GM23338 (cell line): ENCODE measurements around the gene SERPINB10. TPM values are rescaled to one million over a fixed set of nuclear protein-coding genes. Genes with fewer than 3 reads are reported as not detected.
"Not testable (repeated sequence)": the region's sequence is repeated elsewhere in the genome, so short reads cannot be mapped to it uniquely, and the experiment has no call there.

Source experiments
- ATAC-seq: fragments of 200-7000 bp; cut with Tn5 transposase; 3 replicates; pipeline ENCODE4 v1.9.1; 2020
- DNase-seq: peaks from one replicate; pipeline ENCODE4 v3.0.0-alpha.2; 2015; ENCODE audit warnings: low spot score
- H2AFZ ChIP-seq: fragments of 200-600 bp; sonication (generic); 2 replicates; pipeline ENCODE4 v1.8.0; 2016; ENCODE audit warnings: antibody characterized with exemption, mild to moderate bottlenecking, moderate library complexity
- H3F3A ChIP-seq: fragments of 200-600 bp; sonication (generic); replicated peaks from 2 replicates; pipeline ENCODE4 v1.8.0; 2017; ENCODE audit warnings: antibody characterized with exemption, mixed run types, low read depth
- H3K27ac ChIP-seq: fragments of 200-600 bp; sonication (generic); 2 replicates; pipeline ENCODE4 v1.6.1; 2016; ENCODE audit warnings: low read depth
- H3K27me3 ChIP-seq: fragments of 200-600 bp; sonication (generic); 2 replicates; pipeline ENCODE4 v1.8.0; 2016; ENCODE audit warnings: mild to moderate bottlenecking, mixed run types, moderate library complexity; ENCODE audit not compliant: insufficient read depth
- H3K36me3 ChIP-seq: fragments of 200-600 bp; sonication (generic); 2 replicates; pipeline ENCODE4 v1.8.0; 2016; ENCODE audit warnings: mild to moderate bottlenecking; ENCODE audit not compliant: insufficient read depth
- H3K4me1 ChIP-seq: fragments of 200-600 bp; sonication (generic); 2 replicates; pipeline ENCODE4 v1.8.0; 2016; ENCODE audit warnings: mild to moderate bottlenecking, moderate library complexity; ENCODE audit not compliant: insufficient read depth
- H3K4me2 ChIP-seq: fragments of 200-600 bp; sonication (generic); 2 replicates; pipeline ENCODE4 v1.7.1; 2017; ENCODE audit warnings: mixed run types
- H3K4me3 ChIP-seq: fragments of 200-600 bp; sonication (generic); 2 replicates; pipeline ENCODE4 v1.6.1; 2016; ENCODE audit warnings: mixed run types
- H3K79me2 ChIP-seq: fragments of 200-600 bp; sonication (generic); replicated peaks from 2 replicates; pipeline ENCODE4 v1.8.0; 2017; ENCODE audit warnings: mild to moderate bottlenecking; ENCODE audit not compliant: insufficient read depth
- H3K9me2 ChIP-seq: fragments of 200-600 bp; sonication (generic); 2 replicates; pipeline ENCODE4 v1.8.0; 2017; ENCODE audit not compliant: insufficient read depth
- H4K20me1 ChIP-seq: fragments of 200-600 bp; sonication (generic); replicated peaks from 2 replicates; pipeline ENCODE4 v1.8.0; 2017; ENCODE audit warnings: mild to moderate bottlenecking; ENCODE audit not compliant: insufficient read depth
- H3K27ac Mint-ChIP-seq: 2 replicates; pipeline ENCODE4 v1.8.0; 2020; ENCODE audit warnings: inconsistent platforms, mild to moderate bottlenecking, moderate library complexity, mixed read lengths
- H3K27me3 Mint-ChIP-seq: 3 replicates; pipeline ENCODE4 v1.8.0; 2022; ENCODE audit warnings: low read depth, mild to moderate bottlenecking, moderate library complexity, mixed read lengths, inconsistent platforms; ENCODE audit not compliant: insufficient read depth, poor library complexity
- H3K36me3 Mint-ChIP-seq: 3 replicates; pipeline ENCODE4 v1.8.0; 2021; ENCODE audit warnings: low read depth, mild to moderate bottlenecking, inconsistent platforms, moderate library complexity, mixed read lengths
- H3K4me1 Mint-ChIP-seq: 3 replicates; pipeline ENCODE4 v1.8.0; 2020; ENCODE audit warnings: mild to moderate bottlenecking, inconsistent platforms, mixed read lengths
- H3K4me3 Mint-ChIP-seq: 3 replicates; pipeline ENCODE4 v1.8.0; 2021; ENCODE audit warnings: moderate library complexity, mild to moderate bottlenecking, inconsistent platforms, mixed read lengths
- H3K9me3 Mint-ChIP-seq: 3 replicates; pipeline ENCODE4 v1.8.0; 2020; ENCODE audit warnings: moderate library complexity, mild to moderate bottlenecking, inconsistent platforms, mixed read lengths
- EZH2 ChIP-seq: fragments of 200-600 bp; sonication (generic); IDR thresholded peaks from one replicate; pipeline ENCODE4 v1.8.0; 2017; ENCODE audit warnings: antibody characterized with exemption, mild to moderate bottlenecking, low read depth; ENCODE audit not compliant: unreplicated experiment
- NANOG ChIP-seq: IDR thresholded peaks from 2 replicates; pipeline ENCODE4 v1.6.1; 2016; ENCODE audit warnings: antibody characterized with exemption, borderline replicate concordance
- STAT1 ChIP-seq: IDR thresholded peaks from one replicate; pipeline ENCODE4 v1.6.1; 2016; ENCODE audit warnings: antibody characterized with exemption; ENCODE audit not compliant: unreplicated experiment
- ZNF462 ChIP-seq: fragments of 250-450 bp; sonication (Bioruptor Pico); IDR thresholded peaks from 2 replicates; pipeline ENCODE4 v1.5.0; 2020; ENCODE audit warnings: mild to moderate bottlenecking, moderate library complexity
- polyA plus RNA-seq: library from polyadenylated mRNA; unstranded; fragments of >200 nt; fragmentation: Nextera tagmentation; extraction: Ambion mirVana; gene quantifications from 2 replicates; pipeline ENCODE4 v1.2.1, GENCODE V29; 2016
- total RNA-seq: library from RNA; depleted of rRNA; stranded (reverse); fragments of >200 nt; shearing (Covaris generic); gene quantifications from 2 replicates; pipeline ENCODE4 v1.2.3, GENCODE V29; 2014

The SERPINB10 gene
- total and polyA plus RNA-seq, 2 experiments from 2014 or later = not detected

GRCh38 chr18:63928331-63928730 is 20.6 kb downstream of the SERPINB10 start:
- no peaks in the 10 kb centered on the region for H3K4me1 ChIP-seq
- ATAC-seq (no peak), DNase-seq (no peak)
- no peaks in the 10 kb centered on the region for H3K4me1 Mint-ChIP-seq
- H3K27ac ChIP-seq = no peak overlapping the region
- H3K9me2 ChIP-seq = no peaks in the 10 kb centered on the region
- no peaks in the 10 kb centered on the region for H4K20me1 ChIP-seq
- no peaks in the 10 kb centered on the region for H3K27me3 Mint-ChIP-seq
- H3K36me3 ChIP-seq = no peaks in the 10 kb centered on the region
- no peaks in the 10 kb centered on the region for H3K79me2 ChIP-seq
- no peaks in the 10 kb centered on the region for H3K9me3 Mint-ChIP-seq
- no peak overlapping the region for H3K4me3 ChIP-seq
- no peak overlapping the region for H3K4me3 Mint-ChIP-seq
- no peak overlapping the region for H3K4me2 ChIP-seq
- H3K27ac Mint-ChIP-seq = no peak overlapping the region
- no peaks in the 10 kb centered on the region for H3K27me3 ChIP-seq
- no peak overlapping the region for H2AFZ ChIP-seq
- no peak for TF ChIP-seq STAT1
- TF ChIP-seq NANOG = no peak
- no peak for TF ChIP-seq EZH2
- TF ChIP-seq ZNF462 (CRISPR knock-in tag) = no peak
- H3F3A ChIP-seq = no peaks in the 10 kb centered on the region
- H3K36me3 Mint-ChIP-seq = no peaks in the 10 kb centered on the region

- not testable (repeated sequence) for H3K4me3 ChIP-seq, H3K36me3 ChIP-seq, H3K4me1 Mint-ChIP-seq, H3F3A ChIP-seq, H3K27ac ChIP-seq, H3K4me2 ChIP-seq, H3K79me2 ChIP-seq, H3K9me3 Mint-ChIP-seq, H2AFZ ChIP-seq, H3K27me3 Mint-ChIP-seq, ATAC-seq, H3K9me2 ChIP-seq, H4K20me1 ChIP-seq, H3K4me1 ChIP-seq, H3K27ac Mint-ChIP-seq, DNase-seq, H3K4me3 Mint-ChIP-seq, H3K27me3 ChIP-seq, H3K36me3 Mint-ChIP-seq
Measured at GRCh38 chr18:63929369-63929768, 21.6 kb downstream of the SERPINB10 start.
